Measurements from ENCODE around the gene CD34. TPM values are rescaled to one million over a fixed set of nuclear protein-coding genes. Genes with fewer than 3 reads are reported as not detected.

The CD34 gene
- total RNA-seq, 1 experiment from 2014 or later: 0.35 TPM

DNA sequence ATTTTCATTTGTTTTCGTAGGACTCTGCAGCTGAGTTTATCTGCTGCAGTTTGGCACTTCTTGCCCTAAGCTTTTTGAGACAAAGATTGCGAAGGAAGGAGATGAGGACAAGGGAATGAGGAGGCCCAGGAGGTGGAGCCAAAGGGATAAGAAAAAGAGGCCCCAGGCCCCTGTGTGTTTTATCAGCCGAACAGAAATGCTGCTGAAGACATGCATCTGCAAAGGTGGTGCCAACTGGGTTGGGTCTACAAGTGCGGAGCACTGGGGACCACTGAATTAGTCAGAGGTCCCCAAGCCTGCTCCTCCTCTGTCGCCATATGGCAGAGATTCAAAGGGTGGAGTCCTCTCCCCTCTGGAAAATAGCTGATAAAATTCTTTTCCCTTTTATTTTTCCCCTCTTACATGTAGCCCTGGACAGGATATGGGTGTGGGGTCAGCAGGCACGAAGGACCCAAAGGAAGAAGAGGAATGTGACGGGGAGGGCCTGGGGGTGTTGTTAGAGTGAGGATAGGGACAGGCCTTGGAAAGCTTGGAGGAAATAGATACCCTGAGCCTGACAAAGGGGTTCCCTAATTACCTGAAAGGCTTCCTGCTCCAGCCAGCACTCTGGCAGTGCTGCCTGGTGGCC is 2.7 kb downstream of the CD34 start:
- Histone ChIP-seq H2BK15ac (ENCODE audit: low read depth, low read length) (no peak overlapping the region), H4K5ac (ENCODE audit: insufficient read length, low read depth, low read length) (no peak overlapping the region), H2BK120ac (ENCODE audit: low read depth, low read length, poor library complexity, severe bottlenecking) (no peak overlapping the region), H3K79me2 (ENCODE audit: insufficient read depth, low read length) (no peaks in the 10 kb centered on the region), H3K79me1 (ENCODE audit: insufficient read depth, low read depth, low read length, poor library complexity, severe bottlenecking) (no peaks in the 10 kb centered on the region), H3K23ac (ENCODE audit: insufficient read length, low read depth, low read length) (no peak overlapping the region), H3K23me2 (ENCODE audit: insufficient read length, low read depth, low read length, poor library complexity, severe bottlenecking) (peaks cover 4% of the 10 kb centered on the region), H2BK20ac (ENCODE audit: low read depth, low read length, poor library complexity, severe bottlenecking) (no peak overlapping the region), H2AK5ac (ENCODE audit: insufficient read length, low read length) (no peak overlapping the region), H3K4me2 (ENCODE audit: insufficient read depth, insufficient read length, low read length) (no peak overlapping the region), H3T11ph (ENCODE audit: low read length) (no peak overlapping the region), H3K14ac (ENCODE audit: insufficient read depth, low read length) (no peak overlapping the region), H4K20me1 (ENCODE audit: control insufficient read depth, insufficient read depth, insufficient read length) (no peaks in the 10 kb centered on the region), H3K56ac (ENCODE audit: insufficient read length, low read depth, low read length) (no peak overlapping the region), H3K27ac (ENCODE audit: insufficient read length, low read depth, low read length) (no peak overlapping the region), H2AFZ (ENCODE audit: low read length) (no peak overlapping the region), H3K18ac (ENCODE audit: insufficient read length, low read depth, low read length) (no peak overlapping the region), H4K8ac (replicated peaks; ENCODE audit: insufficient read length, low read depth, low read length) (no peak overlapping the region), H3K9me3 (ENCODE audit: control insufficient read depth, low read depth, low read length) (no peaks in the 10 kb centered on the region), H3K4me1 (ENCODE audit: insufficient read depth, low read length) (no peaks in the 10 kb centered on the region), H3K27me3 (ENCODE audit: insufficient read depth, low read length) (peaks cover 29% of the 10 kb centered on the region; the same call in 1 of the 2 replicates), H3K9ac (ENCODE audit: extremely low read depth, insufficient read length, low read length) (no peak overlapping the region), H4K91ac (ENCODE audit: insufficient read length, low read depth, low read length) (no peak overlapping the region), H2BK5ac (ENCODE audit: insufficient read length, low read length) (no peak overlapping the region), H3K4ac (ENCODE audit: low read depth, low read length) (no peak overlapping the region), H2BK12ac (ENCODE audit: insufficient read length, low read depth, low read length) (no peak overlapping the region)
- TF ChIP-seq CTCF (conservative IDR thresholded peaks at IDR 0.05): no peak
- peaks cover 9 to 18% of the 10 kb centered on the region in 2 experiments for H3K4me1 Mint-ChIP-seq
- H3K9me3 Mint-ChIP-seq: no peaks in the 10 kb centered on the region
- H3K36me3 Mint-ChIP-seq (ENCODE audit: insufficient read depth in 1 of 3, low read depth in 3 of 3): no peaks in the 10 kb centered on the region
- peaks cover 50% of the 10 kb centered on the region for H3K27me3 Mint-ChIP-seq (ENCODE audit: low read depth)
- no peak overlapping the region for H3K27ac Mint-ChIP-seq
- no CpG with 5 or more reads among the region's 7 CpGs for WGBS (ENCODE audit: extremely low coverage, insufficient read length, low lambda C conversion rate)
- H3K4me3 Mint-ChIP-seq: no peak overlapping the region
- no peak for DNase-seq

Data from H9 (cell line).